ENCODE measurements around the gene IQGAP2.
"Not testable (repeated sequence)": the region's sequence is repeated elsewhere in the genome, so short reads cannot be mapped to it uniquely, and the experiment has no call there.

Gene IQGAP2

DNA sequence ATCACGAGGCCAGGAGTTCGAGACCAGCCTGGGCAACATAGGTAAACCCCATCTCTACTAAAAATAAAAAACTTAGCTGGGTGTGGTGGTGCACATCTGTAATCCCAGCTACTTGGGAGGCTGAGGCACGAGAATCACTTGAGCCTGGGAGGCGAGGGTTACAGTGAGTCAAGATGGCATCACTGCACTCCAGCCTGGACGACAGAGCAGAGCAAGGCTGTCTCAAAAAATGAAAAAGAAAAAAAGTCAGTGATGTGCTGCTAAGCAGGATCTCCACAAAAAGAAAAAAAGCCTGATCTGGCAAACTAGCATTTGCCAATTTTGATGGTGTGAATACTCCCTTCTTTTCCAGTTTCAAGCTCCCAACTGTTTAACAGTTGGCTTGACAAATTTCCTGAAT, 334.8 kb downstream of the IQGAP2 start:
- no peak for TF ChIP-seq CTCF (IDR thresholded peaks at IDR 0.05; ENCODE audit: extremely low read depth, insufficient read depth, missing control alignments)

DNA sequence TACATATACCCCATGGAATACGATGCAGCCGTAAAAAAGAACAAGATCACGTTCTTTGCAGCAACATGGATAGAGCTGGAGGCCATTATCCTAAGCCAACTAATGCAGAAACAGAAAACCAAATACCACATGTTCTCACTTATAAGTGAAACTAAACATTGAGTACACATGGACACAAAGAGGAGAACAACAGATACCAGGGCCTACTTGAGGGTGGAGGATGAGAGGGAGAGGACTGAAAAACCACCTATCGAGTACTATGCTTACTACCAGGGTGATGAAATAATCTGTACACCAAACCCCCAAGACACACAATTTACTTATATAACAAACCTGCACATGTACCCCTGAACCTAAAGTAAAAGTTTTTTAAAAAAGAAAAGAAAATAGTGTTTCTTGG, 338.4 kb downstream of the IQGAP2 start:
- DNase-seq (ENCODE audit: low spot score); in situ Hi-C loops (cut with MboI; ENCODE audit: low pct_unique_long_range_greater_than_20kb, low sequenced_read_pairs, unreplicated experiment): not testable (repeated sequence)

More for the DNA sequence above, 334.8 kb downstream of the IQGAP2 start:
- no peak for DNase-seq (ENCODE audit: low spot score)
- in situ Hi-C loops (cut with MboI; ENCODE audit: low pct_unique_long_range_greater_than_20kb, low sequenced_read_pairs, unreplicated experiment), result no loop called here

DNA sequence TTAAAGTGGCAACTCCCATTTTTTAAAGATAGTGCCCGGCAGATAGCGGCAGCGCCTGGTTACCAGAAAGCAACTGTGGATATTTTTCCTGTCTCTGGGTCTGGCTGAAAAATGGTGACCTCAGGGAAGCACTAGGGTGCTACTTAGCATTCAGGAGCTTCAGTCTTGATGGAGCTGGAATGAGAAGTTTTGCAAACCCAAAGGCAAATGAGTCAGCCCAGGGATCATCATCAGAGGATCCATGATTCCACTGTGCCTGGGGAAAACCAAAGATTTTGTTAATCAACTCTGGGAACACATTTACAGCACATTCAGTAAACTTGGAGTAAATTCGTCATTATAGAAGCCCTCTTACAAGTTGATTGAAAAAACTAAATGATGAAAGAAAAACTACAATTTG, 339.5 kb downstream of the IQGAP2 start:
- in situ Hi-C loops (cut with MboI; ENCODE audit: low pct_unique_long_range_greater_than_20kb, low sequenced_read_pairs, unreplicated experiment), result no loop called here
- DNase-seq (ENCODE audit: low spot score), result no peak
- no peak for TF ChIP-seq CTCF (IDR thresholded peaks at IDR 0.05; ENCODE audit: extremely low read depth, insufficient read depth, missing control alignments)

- in situ Hi-C loops (cut with MboI; ENCODE audit: low pct_unique_long_range_greater_than_20kb, low sequenced_read_pairs, unreplicated experiment), result no loop called here
Measured at GRCh38 chr5:76744632-76745031, 341.5 kb downstream of the IQGAP2 start.

GRCh38 chr5:76745670-76746069, 342.6 kb downstream of the IQGAP2 start:
- no peak for DNase-seq (ENCODE audit: low spot score)
- in situ Hi-C loops (cut with MboI; ENCODE audit: low pct_unique_long_range_greater_than_20kb, low sequenced_read_pairs, unreplicated experiment), result no loop called here
- TF ChIP-seq CTCF (IDR thresholded peaks at IDR 0.05; ENCODE audit: extremely low read depth, insufficient read depth, missing control alignments), result no peak

More at GRCh38 chr5:76744632-76745031, 341.5 kb downstream of the IQGAP2 start:
- DNase-seq (ENCODE audit: low spot score), result no peak
- no peak for TF ChIP-seq CTCF (IDR thresholded peaks at IDR 0.05; ENCODE audit: extremely low read depth, insufficient read depth, missing control alignments)

DNA sequence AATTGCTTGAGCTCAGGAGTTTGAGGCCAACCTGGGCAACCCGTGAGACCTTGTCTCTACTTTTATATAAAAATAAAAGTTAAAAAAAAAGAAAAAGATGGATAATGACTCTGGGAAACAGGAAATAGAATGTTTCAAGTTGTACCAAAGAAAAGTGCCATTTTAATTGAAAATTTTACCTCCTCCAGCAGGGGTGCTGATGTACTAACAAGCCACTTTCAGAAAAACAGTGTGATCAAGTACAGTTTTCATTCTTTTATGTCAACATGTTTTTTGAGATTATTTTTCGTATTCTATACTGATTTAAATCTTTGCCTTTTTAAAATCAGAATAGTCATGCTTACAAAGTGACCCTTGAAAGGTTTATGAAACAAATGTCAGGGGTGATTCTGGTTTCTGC, 343.6 kb downstream of the IQGAP2 start:
- no peak for DNase-seq (ENCODE audit: low spot score)
- in situ Hi-C loops (cut with MboI; ENCODE audit: low pct_unique_long_range_greater_than_20kb, low sequenced_read_pairs, unreplicated experiment), result no loop called here
- TF ChIP-seq CTCF (IDR thresholded peaks at IDR 0.05; ENCODE audit: extremely low read depth, insufficient read depth, missing control alignments), result no peak

DNA sequence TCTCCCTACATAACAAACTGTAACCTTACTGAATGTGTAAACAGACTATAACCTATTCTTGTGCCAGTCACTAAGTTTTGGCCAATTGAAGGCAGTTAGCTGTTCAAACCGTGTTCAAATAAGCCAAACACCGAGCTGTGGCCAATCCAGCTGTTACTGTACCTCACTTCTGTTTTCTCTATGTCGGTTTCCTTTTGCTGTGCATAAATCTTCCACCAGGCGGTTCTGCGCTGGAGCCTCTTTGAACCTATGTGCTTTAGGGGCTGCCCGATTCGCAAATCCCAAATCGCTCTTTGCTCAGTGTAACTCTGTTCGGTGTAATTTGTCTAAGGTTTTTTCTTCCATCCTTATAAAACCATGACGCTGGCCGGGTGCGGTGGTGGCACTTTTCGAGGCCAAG, 344.6 kb downstream of the IQGAP2 start:
- DNase-seq (ENCODE audit: low spot score), result no peak
- in situ Hi-C loops (cut with MboI; ENCODE audit: low pct_unique_long_range_greater_than_20kb, low sequenced_read_pairs, unreplicated experiment), result no loop called here
- TF ChIP-seq CTCF (IDR thresholded peaks at IDR 0.05; ENCODE audit: extremely low read depth, insufficient read depth, missing control alignments), result no peak
